ENCODE data around the gene MET.

Gene MET

GRCh38 chr7:116781584-116781983 lies 109.6 kb downstream of the MET start:
- H3K27ac Mint-ChIP-seq = no peak overlapping the region
- no peaks in the 10 kb centered on the region for H3K9me3 Mint-ChIP-seq (ENCODE audit: low read depth)
- peaks cover 3% of the 10 kb centered on the region for H3K27me3 Mint-ChIP-seq
- no peak overlapping the region for H3K4me3 Mint-ChIP-seq
- H3K36me3 Mint-ChIP-seq = no peaks in the 10 kb centered on the region
- no peaks in the 10 kb centered on the region for H3K4me1 Mint-ChIP-seq (ENCODE audit: low read depth)

- peaks cover 3% of the 10 kb centered on the region for H3K27me3 Mint-ChIP-seq
- no peaks in the 10 kb centered on the region for H3K9me3 Mint-ChIP-seq (ENCODE audit: low read depth)
- H3K4me3 Mint-ChIP-seq = no peak overlapping the region
- H3K4me1 Mint-ChIP-seq (ENCODE audit: low read depth) = no peaks in the 10 kb centered on the region
- no peak overlapping the region for H3K27ac Mint-ChIP-seq
- no peaks in the 10 kb centered on the region for H3K36me3 Mint-ChIP-seq
Observed at GRCh38 chr7:116782177-116782711, 110.2 kb downstream of the MET start.

GRCh38 chr7:116783666-116784318 lies 111.8 kb downstream of the MET start:
- Mint-ChIP-seq H3K4me1 (ENCODE audit: low read depth) (no peaks in the 10 kb centered on the region), H3K27me3 (peaks cover 3% of the 10 kb centered on the region), H3K36me3 (no peaks in the 10 kb centered on the region), H3K4me3 (no peak overlapping the region), H3K27ac (no peak overlapping the region), H3K9me3 (ENCODE audit: low read depth) (no peaks in the 10 kb centered on the region)

- no peaks in the 10 kb centered on the region for H3K4me1 Mint-ChIP-seq (ENCODE audit: low read depth)
- no peaks in the 10 kb centered on the region for H3K9me3 Mint-ChIP-seq (ENCODE audit: low read depth)
- H3K36me3 Mint-ChIP-seq = no peaks in the 10 kb centered on the region
- H3K4me3 Mint-ChIP-seq = no peak overlapping the region
- H3K27me3 Mint-ChIP-seq = no peaks in the 10 kb centered on the region
- no peak overlapping the region for H3K27ac Mint-ChIP-seq
Observed at GRCh38 chr7:116784647-116785046, 112.7 kb downstream of the MET start.

GRCh38 chr7:116785843-116786242 lies 113.8 kb downstream of the MET start:
- Mint-ChIP-seq H3K36me3 (no peaks in the 10 kb centered on the region), H3K27ac (no peak overlapping the region), H3K4me1 (ENCODE audit: low read depth) (no peaks in the 10 kb centered on the region), H3K27me3 (no peaks in the 10 kb centered on the region), H3K4me3 (no peak overlapping the region), H3K9me3 (ENCODE audit: low read depth) (no peaks in the 10 kb centered on the region)

- Mint-ChIP-seq H3K27ac (no peak overlapping the region), H3K4me3 (no peak overlapping the region)
Observed at GRCh38 chr7:116786791-116787443, 114.9 kb downstream of the MET start.

GRCh38 chr7:116787881-116788280 lies 115.9 kb downstream of the MET start:
- Mint-ChIP-seq H3K9me3 (ENCODE audit: low read depth) (no peaks in the 10 kb centered on the region), H3K36me3 (no peaks in the 10 kb centered on the region), H3K4me3 (no peak overlapping the region), H3K27ac (no peak overlapping the region), H3K27me3 (no peaks in the 10 kb centered on the region), H3K4me1 (ENCODE audit: low read depth) (no peaks in the 10 kb centered on the region)

More at GRCh38 chr7:116786791-116787443, 114.9 kb downstream of the MET start:
- Mint-ChIP-seq H3K4me1 (ENCODE audit: low read depth) (no peaks in the 10 kb centered on the region), H3K27me3 (no peaks in the 10 kb centered on the region), H3K9me3 (ENCODE audit: low read depth) (no peaks in the 10 kb centered on the region), H3K36me3 (no peaks in the 10 kb centered on the region)

- Mint-ChIP-seq H3K4me3 (no peak overlapping the region), H3K27me3 (no peaks in the 10 kb centered on the region), H3K4me1 (ENCODE audit: low read depth) (no peaks in the 10 kb centered on the region), H3K36me3 (no peaks in the 10 kb centered on the region), H3K9me3 (ENCODE audit: low read depth) (no peaks in the 10 kb centered on the region), H3K27ac (no peak overlapping the region)
Observed at GRCh38 chr7:116788572-116789197, 116.7 kb downstream of the MET start.

GRCh38 chr7:116790025-116790424 lies 118.0 kb downstream of the MET start:
- Mint-ChIP-seq H3K36me3 (no peaks in the 10 kb centered on the region), H3K27ac (no peak overlapping the region), H3K4me1 (ENCODE audit: low read depth) (no peaks in the 10 kb centered on the region), H3K9me3 (ENCODE audit: low read depth) (no peaks in the 10 kb centered on the region), H3K27me3 (no peaks in the 10 kb centered on the region), H3K4me3 (no peak overlapping the region)

- H3K4me3 Mint-ChIP-seq = no peak overlapping the region
- no peaks in the 10 kb centered on the region for H3K9me3 Mint-ChIP-seq (ENCODE audit: low read depth)
- H3K36me3 Mint-ChIP-seq = no peaks in the 10 kb centered on the region
- H3K27ac Mint-ChIP-seq = no peak overlapping the region
- no peaks in the 10 kb centered on the region for H3K27me3 Mint-ChIP-seq
- H3K4me1 Mint-ChIP-seq (ENCODE audit: low read depth) = no peaks in the 10 kb centered on the region
Observed at GRCh38 chr7:116792813-116793212, 120.8 kb downstream of the MET start.

GRCh38 chr7:116793795-116794340 lies 121.9 kb downstream of the MET start:
- no peaks in the 10 kb centered on the region for H3K36me3 Mint-ChIP-seq
- no peaks in the 10 kb centered on the region for H3K27me3 Mint-ChIP-seq
- H3K27ac Mint-ChIP-seq = no peak overlapping the region

GRCh38 chr7:116796471-116796870 lies 124.5 kb downstream of the MET start:
- Mint-ChIP-seq H3K36me3 (no peaks in the 10 kb centered on the region), H3K27ac (no peak overlapping the region), H3K4me3 (no peak overlapping the region), H3K4me1 (ENCODE audit: low read depth) (no peaks in the 10 kb centered on the region), H3K27me3 (peaks cover 5% of the 10 kb centered on the region), H3K9me3 (ENCODE audit: low read depth) (no peaks in the 10 kb centered on the region)

More at GRCh38 chr7:116793795-116794340, 121.9 kb downstream of the MET start:
- no peaks in the 10 kb centered on the region for H3K4me1 Mint-ChIP-seq (ENCODE audit: low read depth)
- no peaks in the 10 kb centered on the region for H3K9me3 Mint-ChIP-seq (ENCODE audit: low read depth)
- no peak overlapping the region for H3K4me3 Mint-ChIP-seq

- Mint-ChIP-seq H3K27ac (no peak overlapping the region), H3K9me3 (ENCODE audit: low read depth) (no peaks in the 10 kb centered on the region), H3K4me3 (no peak overlapping the region), H3K36me3 (no peaks in the 10 kb centered on the region), H3K4me1 (ENCODE audit: low read depth) (peaks cover under 1% of the 10 kb centered on the region), H3K27me3 (peaks cover 5% of the 10 kb centered on the region)
Observed at GRCh38 chr7:116797612-116798011, 125.6 kb downstream of the MET start.

- Mint-ChIP-seq H3K4me1 (ENCODE audit: low read depth) (peaks cover 2% of the 10 kb centered on the region), H3K36me3 (no peaks in the 10 kb centered on the region), H3K27ac (no peak overlapping the region), H3K4me3 (no peak overlapping the region), H3K9me3 (ENCODE audit: low read depth) (no peaks in the 10 kb centered on the region), H3K27me3 (peaks cover 5% of the 10 kb centered on the region)
Observed at GRCh38 chr7:116798232-116798631, 126.2 kb downstream of the MET start.

- Mint-ChIP-seq H3K27ac (no peak overlapping the region), H3K27me3 (peaks cover 7% of the 10 kb centered on the region), H3K4me3 (no peak overlapping the region), H3K9me3 (ENCODE audit: low read depth) (no peaks in the 10 kb centered on the region), H3K36me3 (no peaks in the 10 kb centered on the region), H3K4me1 (ENCODE audit: low read depth) (peaks cover 2% of the 10 kb centered on the region)
Observed at GRCh38 chr7:116799916-116800315, 127.9 kb downstream of the MET start.

Data from activated naive CD8-positive, alpha-beta T cell (primary cell).